Progenitor cell of endocrine pancreas (in vitro differentiated cells): Measurements from ENCODE around the gene ARL4A. TPM values are rescaled to one million over a fixed set of nuclear protein-coding genes. Genes with fewer than 3 reads are reported as not detected.

Experiments
- DNase-seq: peaks from one replicate; pipeline ENCODE4 v3.0.0; 2021; ENCODE audit warnings: low spot score; ENCODE audit not compliant: unreplicated experiment
- H3K27ac Mint-ChIP-seq: 2 replicates; pipeline ENCODE4 v1.8.0; 2021; ENCODE audit warnings: mild to moderate bottlenecking, moderate library complexity, mixed read lengths
- H3K27me3 Mint-ChIP-seq: 2 replicates; pipeline ENCODE4 v1.8.0; 2021; ENCODE audit warnings: mixed read lengths
- H3K36me3 Mint-ChIP-seq: 2 replicates; pipeline ENCODE4 v1.8.0; 2022; ENCODE audit warnings: mixed read lengths; ENCODE audit not compliant: insufficient read depth
- H3K4me1 Mint-ChIP-seq: 2 replicates; pipeline ENCODE4 v1.8.0; 2021; ENCODE audit warnings: low read depth, mixed read lengths
- H3K4me3 Mint-ChIP-seq: 2 replicates; pipeline ENCODE4 v1.8.0; 2021; ENCODE audit warnings: low read depth, mild to moderate bottlenecking, moderate library complexity, mixed read lengths
- H3K9me3 Mint-ChIP-seq: 2 replicates; pipeline ENCODE4 v1.8.0; 2021; ENCODE audit warnings: low read depth, mixed read lengths
- CTCF ChIP-seq: fragments of 200-600 bp; sonication (generic); IDR thresholded peaks from one replicate; pipeline ENCODE4 v1.5.0; 2021; ENCODE audit warnings: antibody characterized with exemption, mild to moderate bottlenecking; ENCODE audit not compliant: unreplicated experiment
- long read RNA-seq: library from polyadenylated mRNA; unstranded; transcript quantifications from one replicate; pipeline ENCODE4 v2.0.0, GENCODE V29; 2020
- total RNA-seq: library from RNA; stranded (reverse); gene quantifications from 2 replicates; pipeline ENCODE4 v1.2.1, GENCODE V29; 2021

Gene ARL4A
- total RNA-seq: 10.9 and 12.6 TPM in 2 replicates
- long read RNA-seq, transcript ARL4A-201 (2 exons, 1,147 nt): major isoform, 6 of 18 reads
- long read RNA-seq, transcript ARL4A-206 (2 exons, 845 nt): minor isoform, 5 of 18 reads
- long read RNA-seq, transcript ARL4A-204 (2 exons, 1,144 nt): major isoform, 6 of 18 reads
- long read RNA-seq, partial matches to known transcripts: 0 of 18 reads
- long read RNA-seq, other reads (novel, unspliced or antisense): 1 of 18 reads

GRCh38 chr7:12686891-12687717 lies at the start of gene ARL4A:
Gene ARL4A, plus strand, starts transcription at chr7:12687633. Its CDS starts 622 bp downstream, at chr7:12688255.
- TF ChIP-seq CTCF: peak; percentile 9
- no peaks in the 10 kb centered on the region for H3K36me3 Mint-ChIP-seq
- peak within 1 kb of the TSS; percentile 98 for H3K27ac Mint-ChIP-seq
- H3K4me3 Mint-ChIP-seq: peak within 1 kb of the TSS; percentile 88
- H3K27me3 Mint-ChIP-seq: no peaks in the 10 kb centered on the region
- peak; percentile 95 for DNase-seq
- peaks cover 14% of the 10 kb centered on the region for H3K4me1 Mint-ChIP-seq
- no peaks in the 10 kb centered on the region for H3K9me3 Mint-ChIP-seq

GRCh38 chr7:12637819-12638592 lies 49.4 kb upstream of the ARL4A start:
- Mint-ChIP-seq H3K27ac (no peak overlapping the region), H3K9me3 (no peaks in the 10 kb centered on the region), H3K4me3 (no peak overlapping the region), H3K36me3 (no peaks in the 10 kb centered on the region), H3K27me3 (no peaks in the 10 kb centered on the region), H3K4me1 (peaks cover 3% of the 10 kb centered on the region)
- TF ChIP-seq CTCF: no peak
- no peak for DNase-seq

GRCh38 chr7:12638851-12639456 lies 48.5 kb upstream of the ARL4A start:
- Mint-ChIP-seq H3K27ac (no peak overlapping the region), H3K4me3 (no peak overlapping the region), H3K4me1 (peaks cover 3% of the 10 kb centered on the region), H3K27me3 (no peaks in the 10 kb centered on the region), H3K36me3 (no peaks in the 10 kb centered on the region), H3K9me3 (no peaks in the 10 kb centered on the region)
- DNase-seq: no peak
- TF ChIP-seq CTCF: peak; percentile 77

- no peaks in the 10 kb centered on the region for H3K27me3 Mint-ChIP-seq
Measured at GRCh38 chr7:12640299-12641096, 46.9 kb upstream of the ARL4A start.

More at GRCh38 chr7:12640299-12641096, 46.9 kb upstream of the ARL4A start:
- no peaks in the 10 kb centered on the region for H3K36me3 Mint-ChIP-seq
- peaks cover 3% of the 10 kb centered on the region for H3K4me1 Mint-ChIP-seq
- no peak overlapping the region for H3K4me3 Mint-ChIP-seq
- H3K27ac Mint-ChIP-seq: no peak overlapping the region
- H3K9me3 Mint-ChIP-seq: no peaks in the 10 kb centered on the region
- DNase-seq: no peak
- TF ChIP-seq CTCF: no peak
